Thyroid gland (tissue), 4 donors: Measurements from ENCODE around the gene BBS9.

Experiments used
- CTCF ChIP-seq, 6 experiments: fragments of 200-600 bp in 3 of 6; fragments of 450-650 bp in 3 of 6; sonication (generic) in 3 of 6; IDR thresholded peaks; one replicate each; pipeline ENCODE4 v1.5.1; 2016 to 2019; ENCODE audit warnings: antibody characterized with exemption in 6 of 6, mild to moderate bottlenecking in 2 of 6, inconsistent platforms in 1 of 6, moderate library complexity in 1 of 6
- POLR2A ChIP-seq, 2 donors: fragments of 450-650 bp; IDR thresholded peaks; one replicate each; pipeline ENCODE4 v1.6.1; 2017; ENCODE audit warnings: antibody characterized with exemption in 2 of 2, mild to moderate bottlenecking in 2 of 2, moderate library complexity in 1 of 2

GRCh38 chr7:33516568-33516967, 387.2 kb downstream of the BBS9 start:
- no peak for TF ChIP-seq CTCF (IDR thresholded peaks at IDR 0.05)
- no peak for TF ChIP-seq POLR2A (IDR thresholded peaks at IDR 0.05)
